Esophagus muscularis mucosa (tissue), 4 donors: Measurements from ENCODE around the gene TXNDC11. TPM values are rescaled to one million over a fixed set of nuclear protein-coding genes. Genes with fewer than 3 reads are reported as not detected.
A peak's percentile ranks its signal among the peaks of the same experiment; 100 is the strongest.

Experiments
- DNase-seq: peaks from one replicate; pipeline ENCODE4 v3.0.0-alpha.2; 2017; ENCODE audit errors: extremely low spot score
- H3K27ac ChIP-seq, 4 donors: fragments of 200-600 bp; sonication (generic); replicated peaks in 1 of 4; 1 replicate in 3 of 4; 2 replicates in 1 of 4; pipeline ENCODE4 v1.5.1; 2016 to 2019; ENCODE audit warnings: mild to moderate bottlenecking in 1 of 4
- H3K27me3 ChIP-seq, 4 donors: fragments of 200-600 bp; sonication (generic); one replicate each; pipeline versions ENCODE4 v1.5.1 to v1.6.0; 2016 to 2019
- H3K36me3 ChIP-seq, 4 donors: fragments of 200-600 bp; sonication (generic); one replicate each; pipeline ENCODE4 v1.5.1; 2016 to 2019
- H3K4me1 ChIP-seq, 4 donors: fragments of 200-600 bp; sonication (generic); one replicate each; pipeline ENCODE4 v1.5.1; 2016 to 2019
- H3K4me3 ChIP-seq, 4 donors: fragments of 200-600 bp; sonication (generic); 1 replicate in 2 of 4; 2 replicates in 2 of 4; pipeline ENCODE4 v1.5.1; 2016 to 2019; ENCODE audit warnings: mild to moderate bottlenecking in 4 of 4, moderate library complexity in 1 of 4
- H3K9me3 ChIP-seq, 4 donors: fragments of 200-600 bp; sonication (generic); 1 replicate in 3 of 4; 2 replicates in 1 of 4; pipeline ENCODE4 v1.5.1; 2016 to 2019
- CTCF ChIP-seq, 3 experiments: fragments of 200-600 bp in 2 of 3; fragments of 450-650 bp in 1 of 3; sonication (generic) in 2 of 3; IDR thresholded peaks; one replicate each; pipeline ENCODE4 v1.5.1; 2017 to 2019; ENCODE audit warnings: antibody characterized with exemption in 3 of 3, mild to moderate bottlenecking in 2 of 3, moderate library complexity in 1 of 3
- EP300 ChIP-seq: sonication (generic); formaldehyde crosslinking; IDR thresholded peaks from one replicate; pipeline ENCODE4 v1.6.1; 2017; ENCODE audit warnings: antibody characterized with exemption
- POLR2A ChIP-seq: fragments of 450-650 bp; IDR thresholded peaks from one replicate; pipeline ENCODE4 v1.6.1; 2017; ENCODE audit warnings: antibody characterized with exemption, moderate library complexity, mild to moderate bottlenecking, low read depth
- POLR2AphosphoS5 ChIP-seq, 2 donors: sonication (generic); formaldehyde crosslinking; IDR thresholded peaks; one replicate each; pipeline ENCODE4 v1.6.1; 2017; ENCODE audit warnings: antibody characterized with exemption in 2 of 2
- WGBS: methylation state at CpG from one replicate; pipeline ENCODE4 v1.1.5; 2018; 5-methylcytosine and 5-hydroxymethylcytosine counted together
- intact Hi-C: fragments of 100-400 bp; cut with DNase I; formaldehyde crosslinking; loops from one replicate; pipeline ENCODE4 v1.15.1; 2023
- total RNA-seq, 4 donors: library from RNA; depleted of rRNA; stranded (reverse); fragments of >200 nt; gene quantifications; one replicate each; pipeline versions ENCODE4 v1.1.0 to v1.2.1, GENCODE V29; 2016

The TXNDC11 gene
- total RNA-seq, 4 donors from 2014 or later = 32.4 to 47.2 (median 38.2) TPM

GRCh38 chr16:11743308-11744074 lies 834 bp upstream of the TXNDC11 start:
- peaks cover 0 to 5% (median 2%) of the 10 kb centered on the region in 4 donors for H3K36me3 ChIP-seq
- 54% methylated on average over 20 of the region's 21 CpGs for WGBS
- intact Hi-C loops = loop anchor here (2.0 kb wide), 1 partner anchor 53 kb away; the partner anchor contains the start of gene ZC3H7A
- DNase-seq = no peak
- H3K4me1 ChIP-seq = peaks cover 24 to 45% (median 43%) of the 10 kb centered on the region in 4 donors
- H3K27ac ChIP-seq = peak overlapping the region; percentile 98 to 100 (median 99)
- H3K27me3 ChIP-seq = no peaks in the 10 kb centered on the region
- H3K4me3 ChIP-seq = peak overlapping the region; percentile 89 to 99 (median 95)
- no peaks in the 10 kb centered on the region for H3K9me3 ChIP-seq
- TF ChIP-seq POLR2AphosphoS5 (IDR thresholded peaks at IDR 0.05) = peak in 1 of 2 donors; percentile 23
- TF ChIP-seq EP300 = no peak

- Histone ChIP-seq H3K36me3 (peaks cover 0 to 4% (median under 1%) of the 10 kb centered on the region in 4 donors), H3K27ac (peak overlapping the region; percentile 98 to 100 (median 99)), H3K9me3 (no peaks in the 10 kb centered on the region), H3K27me3 (no peaks in the 10 kb centered on the region), H3K4me3 (peak overlapping the region; percentile 89 to 99 (median 95)), H3K4me1 (peaks cover 31 to 58% (median 56%) of the 10 kb centered on the region in 4 donors)
- no peak for TF ChIP-seq CTCF (IDR thresholded peaks at IDR 0.05)
- DNase-seq = no peak
- 0% methylated on average over 16 of the region's 37 CpGs for WGBS
- intact Hi-C loops = loop anchor here (2.0 kb wide), 1 partner anchor 55 kb away; the partner anchor contains the start of gene ZC3H7A
Measured at GRCh38 chr16:11742093-11742535, 543 bp downstream of the TXNDC11 start.

GRCh38 chr16:11740567-11740966 lies 2.1 kb downstream of the TXNDC11 start:
- H3K27me3 ChIP-seq = no peaks in the 10 kb centered on the region
- H3K36me3 ChIP-seq = peaks cover 3 to 20% (median 13%) of the 10 kb centered on the region in 4 donors
- WGBS = 53% methylated on average over 3 of the region's 3 CpGs
- DNase-seq = no peak
- intact Hi-C loops = no loop called here
- peaks cover 45 to 73% (median 71%) of the 10 kb centered on the region in 4 donors for H3K4me1 ChIP-seq
- peak overlapping the region; percentile 89 to 99 (median 95) for H3K4me3 ChIP-seq
- H3K9me3 ChIP-seq = no peaks in the 10 kb centered on the region
- TF ChIP-seq EP300 = no peak
- TF ChIP-seq POLR2A = no peak
- no peak for TF ChIP-seq CTCF (IDR thresholded peaks at IDR 0.05)
- TF ChIP-seq POLR2AphosphoS5 (IDR thresholded peaks at IDR 0.05) = no peak
- H3K27ac ChIP-seq = peak overlapping the region; percentile 40 to 100 (median 98)

- 91% methylated on average over 15 of the region's 15 CpGs for WGBS
- intact Hi-C loops = loop anchor here (10.0 kb wide), 1 partner anchor 64 kb away; no protein-coding TSS in a partner anchor
- no peaks in the 10 kb centered on the region for H3K9me3 ChIP-seq
- no peak for TF ChIP-seq CTCF (IDR thresholded peaks at IDR 0.05)
- TF ChIP-seq POLR2AphosphoS5 (IDR thresholded peaks at IDR 0.05) = no peak
- TF ChIP-seq POLR2A = no peak
- no peak for TF ChIP-seq EP300
- H3K27me3 ChIP-seq = no peaks in the 10 kb centered on the region
- no peak overlapping the region for H3K27ac ChIP-seq
- H3K36me3 ChIP-seq = peaks cover 13 to 31% (median 23%) of the 10 kb centered on the region in 4 donors
- peaks cover 53 to 88% (median 87%) of the 10 kb centered on the region in 4 donors for H3K4me1 ChIP-seq
- no peak for DNase-seq
- no peak overlapping the region for H3K4me3 ChIP-seq
Measured at GRCh38 chr16:11738742-11739544, 3.7 kb downstream of the TXNDC11 start.

- 69% methylated on average over 8 of the region's 8 CpGs for WGBS
- Histone ChIP-seq H3K9me3 (no peaks in the 10 kb centered on the region), H3K4me1 (peaks cover 48 to 83% (median 82%) of the 10 kb centered on the region in 4 donors), H3K27ac (no peak overlapping the region), H3K27me3 (no peaks in the 10 kb centered on the region), H3K36me3 (peaks cover 21 to 43% (median 32%) of the 10 kb centered on the region in 4 donors), H3K4me3 (no peak overlapping the region)
- intact Hi-C loops = loop anchor here (10.0 kb wide), 1 partner anchor 63 kb away; no protein-coding TSS in a partner anchor
- DNase-seq = no peak
- TF ChIP-seq EP300 = no peak
- TF ChIP-seq CTCF (IDR thresholded peaks at IDR 0.05) = no peak
- TF ChIP-seq POLR2A = no peak
- no peak for TF ChIP-seq POLR2AphosphoS5 (IDR thresholded peaks at IDR 0.05)
Measured at GRCh38 chr16:11737713-11738112, 4.9 kb downstream of the TXNDC11 start.
